KBM-7 (cell line): ENCODE results near the gene CYP26B1.

Experiments
- DNase-seq: peaks from one replicate; pipeline ENCODE4 v3.0.0-alpha.2; 2015
- in situ Hi-C: fragments of 300-500 bp; cut with MboI; formaldehyde crosslinking; loops from 2 replicates; pipeline ENCODE4 v1.14.3; 2020; ENCODE audit warnings: low sequenced_read_pairs, low pct_unique_long_range_greater_than_20kb, mixed read lengths

CYP26B1 gene

DNA sequence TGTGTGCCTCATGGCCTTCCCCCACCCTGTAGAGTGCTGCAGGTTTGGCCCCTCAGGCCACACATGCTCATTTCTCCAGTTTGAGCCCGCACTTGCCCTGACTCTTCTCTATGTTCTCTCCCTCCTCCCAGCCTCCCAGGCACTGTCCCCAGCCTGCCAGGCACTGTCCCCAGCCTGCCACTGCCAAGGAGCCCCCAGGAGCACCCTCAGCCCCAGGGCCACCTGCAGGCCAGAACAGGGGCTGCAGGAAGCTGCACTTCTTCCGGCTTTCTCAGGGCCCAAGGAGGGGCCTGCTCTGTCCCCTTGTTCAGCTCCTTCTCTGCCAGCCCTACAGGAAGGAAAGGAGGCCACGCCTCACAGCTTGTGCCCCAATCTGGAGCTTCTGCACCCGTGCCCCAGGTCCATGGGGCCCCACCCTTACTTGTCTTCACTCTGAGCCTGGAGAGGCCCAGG is 31.6 kb downstream of the CYP26B1 start:
- in situ Hi-C loops = no loop called here

DNA sequence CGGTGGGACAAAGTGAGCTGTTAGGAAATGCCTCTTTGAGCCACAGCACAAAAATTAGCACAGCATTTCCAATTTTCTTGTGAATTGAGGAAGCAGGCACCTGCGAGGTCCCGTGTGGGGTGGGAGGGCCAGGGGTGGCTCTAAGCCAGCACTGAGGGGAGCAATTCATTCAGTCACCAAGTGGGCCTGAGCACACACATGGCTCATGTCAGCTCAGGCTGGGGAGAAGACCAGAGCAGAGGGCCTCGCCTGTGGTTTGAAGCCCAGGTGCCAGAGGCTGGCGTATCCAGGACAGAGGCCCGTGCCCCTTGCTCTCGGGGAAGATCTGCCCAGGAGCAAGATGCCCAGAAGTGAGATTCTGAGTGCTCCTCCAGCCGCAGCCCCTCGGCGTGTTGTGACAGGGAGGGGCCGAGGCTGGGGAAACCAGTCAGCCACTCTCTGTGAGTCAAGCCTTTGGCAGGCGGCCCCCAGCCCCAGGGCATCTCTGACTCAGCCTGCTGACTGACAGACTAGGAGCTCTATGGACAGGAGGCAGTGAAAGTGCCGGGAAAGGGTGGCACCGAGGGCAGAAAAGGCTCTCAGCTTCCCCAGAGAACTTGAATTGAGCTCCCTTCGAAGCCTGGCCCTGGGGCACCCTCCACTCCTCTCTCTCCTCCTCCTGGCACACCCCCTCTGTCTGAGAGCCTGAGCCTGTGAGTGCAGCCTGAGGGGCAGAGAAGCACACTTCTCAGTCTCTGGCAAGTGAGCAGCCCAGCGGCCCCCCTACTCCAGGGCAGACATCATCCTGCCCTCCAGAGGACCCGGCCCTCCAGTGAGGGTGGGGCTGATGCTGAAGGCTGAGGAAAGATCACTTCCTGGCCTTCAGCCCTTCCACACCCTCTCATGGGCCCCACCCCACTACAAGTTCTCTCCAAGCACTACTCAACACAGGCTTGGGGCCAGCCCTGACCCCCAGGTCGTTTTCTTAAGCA is 32.3 kb downstream of the CYP26B1 start:
- DNase-seq = no peak
- in situ Hi-C loops = no loop called here

More for the DNA sequence above, 31.6 kb downstream of the CYP26B1 start:
- DNase-seq = peak; percentile 11

DNA sequence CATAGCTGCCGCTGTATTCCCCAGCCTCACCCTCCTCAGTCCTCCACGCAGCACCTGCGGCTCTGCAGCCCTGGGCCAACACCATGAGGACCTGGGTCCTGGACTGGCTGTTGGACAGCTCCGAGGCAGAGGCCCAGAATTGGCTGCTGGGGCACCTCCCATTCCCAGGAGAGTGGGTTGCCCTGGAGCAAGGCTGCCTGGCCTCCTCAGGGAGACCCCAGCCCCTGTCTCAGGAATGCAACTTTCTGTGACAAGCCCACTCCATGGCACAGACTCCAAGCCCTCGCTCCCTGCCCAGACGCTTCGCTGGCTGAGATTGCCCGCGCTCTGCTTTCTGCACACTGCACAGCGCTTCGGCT is 33.0 kb downstream of the CYP26B1 start:
- in situ Hi-C loops = no loop called here
- no peak for DNase-seq

DNA sequence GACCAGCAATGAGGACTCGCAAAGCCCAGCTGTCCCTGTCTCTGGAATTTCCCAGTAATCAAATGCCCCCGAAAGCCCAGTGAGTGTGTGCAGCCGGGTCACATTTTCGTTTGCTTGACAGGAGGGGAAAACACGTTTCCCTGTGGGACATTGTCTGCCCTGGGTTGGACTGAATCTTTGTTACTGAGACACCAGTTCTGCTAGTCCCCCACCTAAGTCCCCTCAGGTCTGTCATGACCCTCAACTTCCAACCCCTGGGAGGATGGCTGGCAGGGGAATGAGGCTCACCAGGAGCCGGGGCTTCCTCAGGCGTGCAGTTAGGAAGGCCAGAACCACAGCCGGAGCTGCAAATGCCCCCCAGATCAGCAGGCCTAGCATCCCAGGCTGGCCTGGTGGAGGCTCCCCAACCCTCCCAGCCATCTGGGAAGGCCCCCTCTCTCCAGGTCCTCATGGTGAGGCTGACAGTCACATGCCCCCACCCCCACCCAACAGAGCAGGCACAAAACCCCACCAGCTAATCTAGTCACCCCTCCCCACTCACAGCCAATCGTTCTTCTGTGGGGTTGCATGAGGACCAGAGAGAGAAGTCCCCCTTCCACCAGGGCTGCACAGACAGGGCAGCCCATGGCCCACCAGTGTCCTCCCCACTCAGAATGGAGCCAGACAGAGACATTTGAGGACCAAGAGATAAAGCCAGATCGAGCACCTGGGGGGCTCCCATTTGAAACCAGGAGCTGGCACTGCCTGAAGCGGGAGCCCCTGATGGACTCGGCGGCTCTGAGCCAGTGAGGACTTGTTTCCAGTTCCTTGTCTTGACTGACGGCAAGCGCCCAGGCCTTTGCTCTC is 33.6 kb downstream of the CYP26B1 start:
- in situ Hi-C loops = no loop called here
- no peak for DNase-seq

DNA sequence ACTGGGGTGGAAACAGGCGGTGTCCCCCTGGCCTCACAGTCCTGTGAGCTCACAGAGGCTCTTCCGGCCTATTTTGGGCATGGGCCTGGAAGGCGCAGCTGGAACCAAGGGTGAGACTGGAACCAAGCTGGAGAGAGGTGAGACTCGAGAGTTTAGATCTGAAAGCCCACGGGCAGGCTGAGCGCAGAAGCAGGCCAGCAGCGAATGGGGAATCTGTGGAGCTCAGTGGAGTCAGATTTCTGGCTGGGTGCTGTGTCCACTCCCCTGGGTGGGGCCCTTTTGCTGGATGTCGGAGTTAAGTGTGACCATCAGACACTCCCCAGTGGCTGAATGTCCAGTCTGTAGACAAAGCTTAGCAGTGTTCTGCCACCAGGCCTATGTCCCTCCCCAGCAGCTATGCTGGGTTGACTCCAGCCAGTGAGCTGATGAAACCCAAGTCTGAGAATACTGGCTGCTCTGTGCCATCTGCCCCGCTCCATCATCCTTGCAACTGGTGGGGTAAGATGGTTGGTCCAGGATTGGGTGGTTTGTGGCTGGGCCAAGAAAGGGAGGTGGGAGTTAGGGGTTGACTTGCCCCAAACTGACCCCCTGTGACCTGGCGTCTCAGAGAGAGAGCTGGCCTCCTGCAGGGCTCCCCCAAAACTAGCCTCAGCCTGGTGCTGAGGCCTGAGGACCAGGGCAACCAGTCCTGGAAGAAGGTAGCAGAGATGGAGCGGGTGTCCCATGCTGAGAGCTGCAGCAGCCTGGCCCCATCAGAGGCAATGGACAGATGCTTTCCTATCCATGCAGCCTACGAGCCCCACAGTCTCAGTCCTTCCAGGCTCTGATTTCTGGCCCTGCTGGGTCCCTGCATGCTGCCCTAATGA is 34.4 kb downstream of the CYP26B1 start:
- in situ Hi-C loops = no loop called here
- DNase-seq = no peak

DNA sequence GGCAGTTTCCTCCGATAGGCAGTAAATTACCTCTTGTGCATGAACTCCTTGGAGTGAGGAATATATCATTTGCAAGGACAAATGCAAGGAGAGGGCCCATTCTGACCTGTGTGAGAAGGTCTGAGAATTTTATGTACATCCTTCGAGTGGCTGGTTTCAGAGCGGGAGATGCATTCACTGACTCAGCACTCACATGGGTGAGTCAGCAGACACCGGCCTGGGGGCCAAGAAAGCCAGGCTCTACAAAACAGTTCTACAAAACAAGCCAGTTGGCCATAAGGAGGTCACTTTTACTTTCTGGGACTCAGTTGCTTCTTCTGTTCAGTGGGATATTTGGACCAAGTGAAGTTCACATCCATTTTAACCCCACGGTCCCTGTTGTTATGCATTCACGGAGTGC is 35.3 kb downstream of the CYP26B1 start:
- DNase-seq = no peak
- in situ Hi-C loops = no loop called here

DNA sequence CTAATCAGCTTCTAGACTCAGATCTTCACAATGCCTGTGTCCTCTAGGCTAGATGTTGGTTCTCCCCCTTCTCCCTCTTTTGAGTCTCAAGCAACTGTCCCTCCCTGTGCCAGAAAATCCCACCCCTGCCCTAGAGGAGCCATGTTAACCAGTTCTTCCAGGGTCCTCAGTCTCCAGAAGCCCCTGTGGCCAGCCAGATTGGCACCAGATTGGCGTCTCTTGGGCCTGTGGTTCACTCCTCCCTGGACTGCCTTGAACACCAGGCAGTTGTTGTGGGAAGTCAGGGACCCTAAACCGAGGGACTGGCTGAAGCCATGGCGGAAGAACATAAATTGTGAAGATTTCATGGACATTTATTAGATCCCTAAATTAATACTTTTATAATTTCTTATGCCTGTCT is 36.6 kb downstream of the CYP26B1 start:
- in situ Hi-C loops = no loop called here
- no peak for DNase-seq

DNA sequence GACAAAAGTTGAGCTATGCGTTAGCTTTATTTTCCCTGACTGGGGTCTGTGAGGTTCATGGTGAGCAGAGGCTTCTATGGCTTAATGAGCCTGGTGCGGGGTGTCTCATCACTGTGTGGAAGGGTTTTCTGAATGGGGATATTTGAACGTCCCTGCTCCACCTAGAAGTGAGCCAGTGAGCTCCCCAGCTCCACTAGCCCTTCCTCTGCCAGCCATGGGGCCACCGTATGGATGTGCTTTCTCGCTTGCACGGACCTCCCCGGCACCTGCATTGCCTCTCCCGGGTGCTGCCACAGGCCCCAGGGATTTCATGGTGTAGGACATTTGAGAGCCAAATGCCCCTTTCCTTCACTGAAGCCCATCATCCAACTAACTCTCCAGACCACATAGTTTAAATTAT is 37.8 kb downstream of the CYP26B1 start:
- in situ Hi-C loops = no loop called here

DNA sequence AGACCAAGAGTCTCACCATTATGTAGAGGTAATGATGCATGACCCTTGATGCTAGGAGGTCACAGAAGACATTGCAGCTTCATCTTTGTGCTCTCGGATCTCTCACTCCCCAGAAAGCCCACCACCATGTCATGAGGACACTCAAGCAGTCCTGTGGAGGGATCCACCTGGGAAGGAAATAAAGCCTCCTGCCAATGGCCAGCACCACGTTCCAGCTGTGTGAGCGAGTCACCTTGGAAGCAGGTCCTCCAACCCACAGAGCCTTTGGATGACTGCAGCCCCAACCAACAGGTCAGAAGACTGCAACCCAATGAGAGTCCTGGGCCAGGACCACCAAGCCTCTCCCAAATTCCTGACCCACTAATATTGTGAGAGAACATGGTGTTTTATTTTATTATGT is 38.4 kb downstream of the CYP26B1 start:
- in situ Hi-C loops = no loop called here
- DNase-seq = no peak

More for the DNA sequence above, 37.8 kb downstream of the CYP26B1 start:
- no peak for DNase-seq

DNA sequence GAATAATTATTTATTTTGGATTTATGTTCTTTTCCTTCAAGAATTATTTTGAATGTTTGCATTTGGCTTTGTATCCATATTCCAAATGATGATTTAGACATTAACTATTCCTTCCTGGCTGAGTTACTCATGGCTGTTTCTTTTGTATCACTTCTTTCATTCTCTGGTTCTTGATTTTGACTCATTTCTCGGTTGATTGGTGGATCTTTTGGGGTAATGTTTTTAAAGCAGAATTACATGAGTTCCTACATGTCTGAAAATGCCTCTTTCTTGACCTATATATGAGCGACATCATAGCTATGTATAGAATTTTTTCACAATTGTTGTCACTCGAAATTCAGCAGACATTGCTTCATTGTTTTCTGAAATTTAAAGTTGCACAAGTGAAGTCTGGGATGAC is 39.5 kb downstream of the CYP26B1 start:
- no peak for DNase-seq
- in situ Hi-C loops = no loop called here

DNA sequence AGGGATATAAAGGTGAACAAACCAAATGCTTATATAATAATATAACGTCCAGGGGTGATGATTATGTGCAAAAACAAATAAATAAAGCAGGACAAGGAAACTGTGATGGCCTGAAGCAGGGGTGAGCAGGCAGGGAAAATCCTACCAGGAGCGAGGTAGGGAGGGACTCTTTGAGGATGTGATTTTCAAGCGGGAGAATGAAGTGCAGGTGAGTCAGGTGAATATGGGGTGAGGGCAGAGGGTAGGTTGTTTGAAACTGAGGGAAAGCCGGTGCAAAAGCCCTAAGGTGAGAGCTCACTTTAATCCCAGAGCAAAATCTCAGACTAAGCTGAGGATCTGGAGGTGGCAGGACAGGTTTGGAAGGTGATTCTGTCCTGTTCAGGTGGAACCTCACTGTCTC is 40.7 kb downstream of the CYP26B1 start:
- no peak for DNase-seq
- in situ Hi-C loops = no loop called here

DNA sequence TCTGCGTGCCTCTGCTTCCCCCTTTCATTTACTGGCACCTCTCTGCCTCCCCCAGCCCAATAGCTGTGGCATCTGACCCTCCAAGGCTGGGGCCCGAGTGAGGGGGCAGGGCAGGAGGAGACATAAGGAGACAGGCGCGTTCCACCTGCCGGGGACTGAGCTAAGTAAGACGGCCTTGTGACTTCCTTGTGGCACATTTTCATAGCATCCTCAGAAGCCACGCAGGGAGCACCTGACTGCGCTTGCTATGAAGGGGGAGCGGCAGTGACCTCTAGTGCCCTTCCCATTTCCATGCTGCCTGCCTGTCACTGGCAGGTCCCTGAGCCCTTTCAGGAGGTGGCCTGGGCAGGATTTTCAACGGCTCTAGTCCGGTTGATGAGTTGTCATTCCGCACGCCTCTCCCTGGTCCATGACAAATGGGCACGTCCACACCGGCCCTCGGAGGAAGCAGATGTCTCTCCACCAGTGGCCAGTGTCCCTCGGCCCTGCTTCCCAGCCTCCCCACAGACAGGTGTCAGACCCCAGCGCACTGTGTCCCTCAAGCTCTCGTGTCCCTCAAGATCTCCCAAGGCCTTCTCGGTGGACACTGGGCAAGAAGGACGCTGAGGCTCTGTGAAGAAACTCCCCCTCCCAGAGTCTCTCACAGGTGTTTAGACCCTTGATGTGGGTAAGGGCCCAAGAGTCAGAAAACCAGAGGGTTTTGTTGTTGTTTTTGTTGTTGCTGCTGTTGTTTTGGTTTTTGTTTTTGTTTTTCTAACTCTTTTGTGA is 42.7 kb downstream of the CYP26B1 start:
- in situ Hi-C loops = no loop called here
- DNase-seq = no peak

DNA sequence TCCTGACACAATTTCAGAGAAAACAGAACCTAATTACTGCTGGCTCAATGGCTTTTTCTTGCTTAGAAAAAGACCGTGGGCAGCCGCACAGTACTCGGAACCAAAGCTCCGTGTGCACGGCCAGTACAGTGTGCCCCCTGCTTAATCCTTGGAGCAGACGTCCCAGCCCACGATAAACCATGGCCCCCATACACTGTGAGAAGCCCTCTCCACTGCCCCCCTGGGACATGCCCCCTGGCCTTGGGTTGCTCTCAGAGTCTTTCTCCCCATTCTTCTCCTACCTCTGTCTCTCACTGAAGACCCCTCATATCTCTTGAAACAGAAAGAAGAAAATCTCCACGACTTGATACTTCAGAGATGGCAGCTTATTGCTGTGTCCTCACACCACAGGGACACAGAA is 44.0 kb downstream of the CYP26B1 start:
- no peak for DNase-seq
- in situ Hi-C loops = no loop called here

DNA sequence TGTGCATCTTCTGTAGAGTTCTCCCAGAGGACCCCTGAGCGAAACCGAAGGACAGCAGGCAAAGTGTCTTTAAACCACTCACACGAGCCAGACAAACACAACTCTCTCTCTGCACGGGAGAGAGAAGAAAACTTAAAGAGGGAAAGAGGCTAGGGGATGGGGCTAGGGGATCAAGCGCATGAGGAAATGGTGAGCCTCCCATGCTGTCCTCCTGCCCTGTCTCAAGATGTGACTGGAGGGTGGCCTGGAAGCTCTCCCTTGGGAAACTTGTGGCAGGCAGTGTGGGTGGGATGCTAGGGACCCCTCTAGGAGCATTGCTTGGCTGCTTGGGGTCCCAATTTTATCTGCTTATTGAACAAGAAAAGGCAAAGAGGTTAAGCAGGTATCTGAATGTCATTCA is 44.5 kb downstream of the CYP26B1 start:
- in situ Hi-C loops = no loop called here
- DNase-seq = no peak

DNA sequence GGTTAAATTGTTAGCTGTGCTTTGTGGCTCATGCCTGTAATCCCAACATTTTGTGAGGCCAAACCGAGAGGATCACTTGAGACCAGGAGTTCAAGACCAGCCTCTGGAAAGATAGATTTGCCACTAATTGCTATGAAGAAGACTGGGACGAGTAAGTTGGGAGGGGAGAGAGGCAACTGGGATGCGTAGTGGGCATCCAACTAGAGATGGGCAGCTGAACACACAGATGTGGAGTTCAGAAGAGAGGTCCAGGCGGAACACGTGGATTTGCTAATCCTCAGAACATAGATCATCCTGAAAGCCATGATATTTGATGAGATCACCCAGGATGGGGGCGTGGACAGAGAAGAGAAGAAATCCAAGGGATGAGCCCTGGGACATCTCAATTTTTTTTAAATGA is 48.7 kb downstream of the CYP26B1 start:
- no peak for DNase-seq
- in situ Hi-C loops = no loop called here

DNA sequence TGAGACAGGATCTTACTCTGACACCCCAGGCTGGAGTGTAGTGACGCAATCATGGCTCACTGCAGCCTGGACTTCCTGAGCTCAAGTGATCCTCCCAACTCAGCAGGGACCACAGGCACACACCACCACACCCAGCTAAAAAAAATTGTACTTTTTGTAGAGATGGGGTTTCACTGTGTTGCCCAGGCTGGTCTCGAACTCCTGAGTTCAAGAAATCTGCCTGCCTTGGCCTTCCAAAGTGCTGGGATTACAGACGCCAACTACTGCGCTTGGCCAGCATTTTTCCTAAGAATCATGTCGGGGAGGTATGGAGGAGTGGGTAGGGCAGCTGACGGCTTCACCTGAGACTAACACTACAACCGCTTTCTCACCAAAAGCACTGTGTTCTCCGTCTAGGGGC is 50.4 kb downstream of the CYP26B1 start:
- DNase-seq = no peak
- in situ Hi-C loops = no loop called here

DNA sequence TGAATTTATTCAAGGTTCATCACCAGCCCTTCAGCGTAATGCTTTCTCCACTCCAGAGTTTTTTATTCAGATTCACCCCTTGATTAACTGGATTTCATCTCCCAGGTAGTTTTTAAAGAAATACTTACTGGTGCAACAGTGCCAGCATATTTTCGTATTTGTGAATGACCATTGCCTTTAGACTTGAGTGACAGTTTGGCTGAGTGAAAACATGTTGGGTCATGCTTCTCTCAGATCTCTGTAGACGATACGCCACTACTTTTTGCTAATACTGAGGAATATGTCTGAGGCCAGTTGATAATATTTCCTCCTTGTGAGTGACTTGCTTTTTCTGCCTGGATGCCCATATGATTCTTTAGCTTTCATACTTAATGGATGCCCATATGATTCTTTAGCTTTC is 51.5 kb downstream of the CYP26B1 start:
- in situ Hi-C loops = no loop called here
- no peak for DNase-seq

DNA sequence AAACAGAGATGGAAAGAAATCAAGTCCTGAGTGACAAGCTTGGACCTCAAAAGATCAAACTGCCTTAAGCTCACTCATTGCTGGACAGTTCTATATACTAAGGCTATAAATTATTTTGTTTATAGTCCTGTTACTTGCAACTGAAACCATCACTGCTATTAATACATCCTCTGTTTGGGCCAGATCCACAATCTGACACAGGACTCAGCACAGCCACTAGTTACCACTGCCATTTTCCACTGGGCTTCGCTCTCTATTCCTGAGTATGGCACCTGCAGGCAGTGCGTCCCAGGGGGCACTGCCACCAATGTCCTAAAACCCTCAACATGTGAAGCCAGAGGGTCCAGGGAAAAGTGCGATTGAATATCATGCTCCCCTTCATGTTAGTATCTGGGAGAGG is 52.3 kb downstream of the CYP26B1 start:
- no peak for DNase-seq
- in situ Hi-C loops = no loop called here

DNA sequence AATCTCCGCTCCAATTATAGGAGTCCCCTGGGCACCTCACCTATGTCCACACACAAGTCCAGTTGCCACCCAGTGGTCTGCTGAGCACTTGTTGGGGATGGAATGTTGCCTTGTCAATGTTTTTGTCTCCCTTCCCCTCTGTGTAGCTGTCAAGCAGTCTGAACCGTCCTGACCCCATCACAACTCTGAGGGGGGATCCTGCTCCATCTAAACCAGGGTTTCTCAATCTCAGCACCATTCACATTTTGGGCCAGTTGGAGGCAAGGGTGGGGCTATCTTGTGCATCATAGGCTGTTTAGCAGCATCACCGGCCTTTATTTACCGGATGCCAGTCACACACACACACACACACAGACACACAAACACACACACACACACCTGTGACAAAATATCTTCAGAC is 53.0 kb downstream of the CYP26B1 start:
- no peak for DNase-seq
- in situ Hi-C loops = no loop called here
